HG02798 (cell line): ENCODE measurements around the gene BAIAP2L2.
"Not testable (repeated sequence)": the region's sequence is repeated elsewhere in the genome, so short reads cannot be mapped to it uniquely, and the experiment has no call there.

Experiments used
- ATAC-seq: cut with Tn5 transposase; IDR thresholded peaks from one replicate; pipeline ENCODE4 v1.9.1; 2021; ENCODE audit warnings: mild to moderate bottlenecking; ENCODE audit not compliant: unreplicated experiment, poor library complexity

BAIAP2L2 gene, protein sequence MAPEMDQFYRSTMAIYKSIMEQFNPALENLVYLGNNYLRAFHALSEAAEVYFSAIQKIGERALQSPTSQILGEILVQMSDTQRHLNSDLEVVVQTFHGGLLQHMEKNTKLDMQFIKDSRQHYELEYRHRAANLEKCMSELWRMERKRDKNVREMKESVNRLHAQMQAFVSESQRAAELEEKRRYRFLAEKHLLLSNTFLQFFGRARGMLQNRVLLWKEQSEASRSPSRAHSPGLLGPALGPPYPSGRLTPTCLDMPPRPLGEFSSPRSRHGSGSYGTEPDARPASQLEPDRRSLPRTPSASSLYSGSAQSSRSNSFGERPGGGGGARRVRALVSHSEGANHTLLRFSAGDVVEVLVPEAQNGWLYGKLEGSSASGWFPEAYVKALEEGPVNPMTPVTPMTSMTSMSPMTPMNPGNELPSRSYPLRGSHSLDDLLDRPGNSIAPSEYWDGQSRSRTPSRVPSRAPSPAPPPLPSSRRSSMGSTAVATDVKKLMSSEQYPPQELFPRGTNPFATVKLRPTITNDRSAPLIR

DNA sequence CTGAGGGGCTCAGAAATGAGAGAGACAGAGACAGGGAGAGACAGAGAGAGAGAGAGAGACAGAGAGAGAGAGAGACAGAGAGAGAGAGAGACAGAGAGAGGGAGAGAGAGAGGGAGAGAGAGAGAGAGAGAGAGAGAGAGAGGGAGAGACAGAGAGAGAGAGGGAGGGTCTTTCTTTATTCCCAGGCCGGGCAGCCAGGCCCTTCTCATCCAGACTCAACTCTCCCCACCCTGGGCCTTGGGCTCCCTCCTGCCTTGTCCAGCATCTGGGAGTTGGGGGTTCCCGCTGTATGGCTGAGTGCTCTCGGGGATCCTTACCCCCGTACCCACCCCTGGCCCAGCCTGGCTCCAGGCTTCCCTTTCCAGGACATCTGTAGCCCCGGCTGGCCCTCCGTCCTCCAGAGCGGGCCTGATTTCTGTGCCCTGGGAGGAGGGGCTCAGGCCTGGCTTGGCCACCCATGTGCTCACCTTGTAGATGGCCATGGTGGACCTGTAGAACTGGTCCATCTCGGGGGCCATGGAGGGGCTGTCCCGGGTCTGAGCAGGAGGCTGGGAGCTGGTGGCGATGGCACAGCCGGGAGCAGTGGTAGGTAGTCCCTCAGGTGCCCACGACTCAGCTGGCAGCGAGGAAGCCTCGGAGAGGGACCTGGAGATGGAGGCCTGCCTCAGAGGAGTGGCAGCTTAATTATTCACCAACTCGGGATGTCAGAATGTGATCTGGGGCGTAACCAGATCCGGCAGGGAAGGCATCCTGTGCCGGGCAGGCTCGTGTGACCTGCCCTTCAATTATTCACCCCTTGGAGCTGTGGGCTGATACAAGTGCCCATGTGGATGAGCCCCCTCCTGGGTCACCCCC, at the start of gene BAIAP2L2:
Gene BAIAP2L2 (minus strand): TSS at position 677 of the 855 bp plus-strand sequence. CDS start 159 bp downstream, at position 518.
- no peak for ATAC-seq

DNA sequence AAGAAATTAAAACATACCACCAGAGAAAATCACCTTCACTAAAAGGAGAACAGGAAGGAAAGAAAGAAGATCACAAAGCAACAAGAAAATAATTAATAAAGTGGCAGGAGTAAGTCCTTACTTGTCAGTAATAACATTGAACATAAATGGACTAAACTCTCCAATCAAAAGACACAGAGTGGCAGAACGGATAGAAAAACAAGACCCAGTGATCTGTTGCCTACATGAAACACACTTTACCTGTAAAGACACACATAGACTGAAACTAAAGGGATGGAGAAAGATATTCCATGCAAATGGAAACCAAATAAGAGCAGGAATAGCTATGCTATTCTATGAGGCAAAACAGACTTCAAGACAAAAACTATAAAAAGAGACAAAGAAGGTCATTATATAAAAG, 45.2 kb upstream of the BAIAP2L2 start:
- ATAC-seq: no peak

GRCh38 chr22:38154563-38154915, 44.1 kb upstream of the BAIAP2L2 start:
- ATAC-seq: not testable (repeated sequence)

DNA sequence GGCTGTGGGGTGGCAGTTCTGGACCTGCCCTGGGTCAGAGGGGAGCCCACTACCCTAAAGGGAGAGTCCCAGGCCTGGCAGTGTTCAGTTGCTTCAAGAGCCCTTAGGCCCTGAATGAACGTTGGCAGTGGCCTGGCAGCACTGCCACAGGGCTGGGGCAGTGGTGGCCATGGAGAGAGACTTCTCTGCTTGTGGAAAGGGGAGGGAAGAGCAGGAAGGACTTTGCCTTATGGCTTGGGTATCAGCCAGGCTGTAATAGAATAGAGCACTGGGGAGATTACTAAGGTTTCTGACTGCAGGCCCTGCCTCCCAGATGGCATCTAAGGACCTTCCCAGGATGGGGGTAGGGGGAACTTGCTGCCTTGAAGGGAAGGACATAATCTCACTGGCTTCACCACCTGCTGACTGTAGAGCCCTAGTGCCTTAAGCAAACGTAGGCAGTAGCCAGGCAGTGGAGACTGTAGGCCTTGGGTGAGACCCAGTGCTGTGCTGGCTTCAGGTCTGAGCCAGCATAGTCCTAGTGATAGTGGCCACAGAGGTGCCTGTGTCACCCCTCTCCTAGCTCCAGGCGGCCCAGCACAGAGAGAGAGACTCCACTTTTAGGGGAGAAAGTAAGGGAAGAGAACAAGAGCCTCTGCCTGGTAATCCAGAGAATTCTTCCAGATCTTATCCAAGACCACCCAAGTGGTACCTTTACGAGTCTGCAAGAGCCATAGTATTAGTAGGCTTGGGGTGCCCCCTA, 43.5 kb upstream of the BAIAP2L2 start:
- no peak for ATAC-seq

DNA sequence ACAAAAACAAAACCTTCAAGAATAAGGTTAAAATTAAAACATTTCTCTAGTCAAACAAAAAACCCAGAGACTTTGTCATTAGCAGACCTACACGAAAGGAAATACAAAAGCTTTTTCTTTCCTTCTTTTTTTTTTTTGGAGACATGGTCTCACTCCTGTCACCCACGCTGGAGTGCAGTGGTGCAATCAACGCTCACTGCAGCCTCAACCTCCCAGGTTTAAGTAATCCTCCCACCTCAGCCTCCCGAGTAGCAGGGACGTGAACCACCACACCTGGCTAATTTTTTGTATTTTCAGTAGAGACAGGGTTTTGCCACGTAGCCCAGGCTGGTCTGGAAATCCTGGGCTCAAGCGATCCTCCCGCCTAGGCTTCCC, 40.6 kb upstream of the BAIAP2L2 start:
- no peak for ATAC-seq

DNA sequence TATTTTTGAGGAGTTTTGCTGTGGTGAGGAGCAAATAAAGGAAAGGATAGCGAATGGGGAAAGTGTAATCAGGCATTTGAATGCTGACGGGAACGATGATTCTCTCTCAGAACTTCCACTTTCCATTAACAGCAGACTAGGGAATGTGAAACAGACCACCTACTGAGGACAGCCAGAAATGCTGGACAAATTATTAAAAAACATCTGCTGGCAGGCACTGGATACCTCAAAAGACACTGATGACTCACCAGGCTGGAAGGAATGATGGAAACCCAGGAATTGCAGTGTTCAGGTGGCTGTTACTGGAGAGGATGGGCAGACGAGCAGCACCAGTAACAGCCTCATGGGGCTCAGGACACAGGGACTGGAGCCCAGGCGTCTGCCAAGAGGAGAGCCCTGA, 37.8 kb upstream of the BAIAP2L2 start:
- no peak for ATAC-seq

- ATAC-seq: not testable (repeated sequence)
Measured at GRCh38 chr22:38146166-38146565, 35.7 kb upstream of the BAIAP2L2 start.

- no peak for ATAC-seq
Measured at GRCh38 chr22:38144025-38144405, 33.5 kb upstream of the BAIAP2L2 start.

DNA sequence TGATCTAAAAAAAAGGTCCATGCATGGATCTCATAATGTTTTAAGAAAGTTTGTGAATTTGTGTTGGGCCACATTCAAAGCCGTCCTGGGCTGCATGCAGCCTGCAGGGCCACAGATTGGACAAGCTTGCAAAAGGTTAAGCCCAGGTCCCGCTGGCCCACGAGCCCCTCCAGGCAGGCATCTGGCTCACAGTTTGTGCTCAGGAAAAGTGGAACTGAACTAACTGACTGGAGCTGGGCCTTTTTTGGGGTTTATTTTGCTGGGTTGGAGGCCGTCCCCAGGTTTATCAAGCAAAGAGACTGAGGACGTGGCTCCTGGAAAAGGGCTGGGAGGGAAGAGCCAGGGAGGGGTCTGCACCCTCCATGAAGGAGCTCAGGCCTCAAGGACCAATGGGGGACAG, 32.1 kb upstream of the BAIAP2L2 start:
- no peak for ATAC-seq

- ATAC-seq: no peak
Measured at GRCh38 chr22:38141217-38141973, 30.9 kb upstream of the BAIAP2L2 start.

DNA sequence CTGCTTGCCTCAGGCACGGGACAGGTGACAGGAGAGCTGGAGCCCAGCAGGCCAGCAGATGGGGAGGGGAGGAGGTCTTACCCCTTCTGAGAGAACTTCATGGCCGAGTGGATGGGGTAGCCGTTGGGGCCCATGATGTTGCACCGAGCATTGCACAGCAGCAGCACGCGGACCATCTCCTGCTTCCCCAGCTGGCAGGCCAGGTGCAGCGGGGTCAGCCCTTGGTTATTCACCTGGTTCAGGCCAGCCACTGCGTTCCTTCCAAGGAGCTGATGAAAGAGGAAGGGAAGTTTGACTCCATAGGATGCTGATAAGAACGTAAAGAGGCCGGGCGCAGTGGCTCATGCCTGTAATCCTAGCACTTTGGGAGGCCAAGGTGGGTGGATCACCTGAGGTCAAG, 29.4 kb upstream of the BAIAP2L2 start:
- ATAC-seq: no peak

- no peak for ATAC-seq
Measured at GRCh38 chr22:38138961-38139360, 28.5 kb upstream of the BAIAP2L2 start.

DNA sequence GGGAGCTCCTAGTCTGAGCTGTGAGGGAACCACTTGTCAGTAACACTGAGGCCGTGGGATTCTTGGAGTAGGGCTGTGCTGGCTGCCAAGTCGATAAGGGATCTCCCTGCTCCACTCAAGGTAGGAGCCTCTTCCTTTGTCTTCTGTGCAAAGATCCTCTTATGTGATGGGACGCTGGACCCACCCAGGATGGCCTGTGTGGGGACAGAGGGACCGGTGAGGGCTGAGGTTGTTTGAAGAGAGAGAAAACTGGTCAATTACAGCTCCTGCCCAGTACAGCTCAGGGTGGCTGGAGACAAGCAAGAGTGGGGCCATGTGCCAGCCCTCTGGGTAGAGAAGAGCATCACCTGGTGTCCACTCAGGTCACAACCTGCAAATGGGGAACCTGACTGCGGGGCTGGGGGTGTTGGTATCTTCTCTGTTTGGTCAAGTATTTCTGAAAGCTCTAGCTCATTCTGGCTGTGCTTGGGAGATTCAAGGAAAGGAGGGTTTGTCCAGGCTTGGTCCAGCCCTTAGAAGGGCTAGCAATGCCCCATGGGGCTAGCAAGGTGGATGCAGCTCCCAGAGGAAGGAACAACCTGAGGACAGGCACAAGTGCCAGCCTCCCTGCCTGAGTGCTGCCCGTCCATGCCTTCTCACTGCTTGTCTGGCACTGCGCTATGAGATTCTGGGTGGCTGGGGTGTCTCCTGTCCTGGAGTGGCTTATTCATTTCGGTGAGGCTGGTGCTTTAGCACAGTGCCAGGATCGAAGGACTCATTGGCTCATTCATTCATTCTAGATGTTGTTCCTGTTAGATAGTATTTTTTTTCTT, 27.6 kb upstream of the BAIAP2L2 start:
- no peak for ATAC-seq

DNA sequence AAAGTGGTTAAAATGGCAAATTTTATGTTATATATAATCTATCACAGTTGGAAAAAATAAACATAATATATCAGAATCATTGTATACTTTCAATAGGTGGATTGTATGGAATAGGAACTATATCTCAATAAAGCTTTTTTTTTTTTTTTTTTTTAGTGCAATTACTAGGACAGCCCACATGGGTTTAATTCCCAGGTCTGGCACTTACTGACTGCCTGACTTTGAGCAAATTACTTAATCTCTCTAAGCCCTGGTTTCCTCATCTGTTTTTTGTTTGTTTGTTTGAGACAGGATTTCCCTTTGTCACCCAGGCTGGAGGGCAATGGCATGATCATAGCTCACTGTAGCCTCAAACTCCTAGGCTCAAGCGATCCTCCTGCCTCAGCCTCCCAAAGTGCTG, 26.1 kb upstream of the BAIAP2L2 start:
- ATAC-seq: no peak

GRCh38 chr22:38135133-38135706, 24.7 kb upstream of the BAIAP2L2 start:
- ATAC-seq: no peak

- ATAC-seq: no peak
Measured at GRCh38 chr22:38133331-38133730, 22.8 kb upstream of the BAIAP2L2 start.

- ATAC-seq: no peak
Measured at GRCh38 chr22:38132794-38133193, 22.3 kb upstream of the BAIAP2L2 start.

DNA sequence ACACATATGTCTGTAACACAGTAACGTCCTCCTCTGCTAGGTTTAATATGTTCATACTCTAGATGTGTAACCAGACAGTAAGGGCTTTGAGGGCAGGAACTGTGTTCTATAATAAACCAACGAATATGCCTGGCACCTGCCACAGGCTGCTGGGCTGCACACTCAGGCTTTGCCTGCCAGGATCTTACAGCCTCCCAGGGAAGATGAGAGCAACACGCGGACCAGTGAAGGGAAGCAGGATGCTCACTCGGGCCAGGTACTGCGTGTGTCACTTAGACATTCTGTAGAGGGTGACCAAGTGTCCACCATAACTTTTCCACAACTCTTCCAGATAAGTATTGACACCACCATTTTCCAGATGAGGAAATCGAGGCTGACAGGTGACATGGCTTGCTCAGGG, 21.7 kb upstream of the BAIAP2L2 start:
- no peak for ATAC-seq

GRCh38 chr22:38131399-38131798, 20.9 kb upstream of the BAIAP2L2 start:
- ATAC-seq: no peak
